ENCODE results near the gene RAP1A.
"Not testable (repeated sequence)": the region's sequence is repeated elsewhere in the genome, so short reads cannot be mapped to it uniquely, and the experiment has no call there.

Gene RAP1A

GRCh38 chr1:111598544-111598943 lies 21.0 kb upstream of the RAP1A start:
- no peak for DNase-seq (ENCODE audit: low spot score)

- DNase-seq (ENCODE audit: low spot score) = no peak
These were observed 19.6 kb upstream of the RAP1A start for GRCh38 chr1:111599781-111600693.

- DNase-seq (ENCODE audit: low spot score) = no peak
These were observed 18.7 kb upstream of the RAP1A start for GRCh38 chr1:111600886-111601386.

- DNase-seq (ENCODE audit: low spot score) = no peak
These were observed 17.3 kb upstream of the RAP1A start for GRCh38 chr1:111602302-111602701.

- no peak for DNase-seq (ENCODE audit: low spot score)
These were observed 16.6 kb upstream of the RAP1A start for GRCh38 chr1:111602974-111603373.

- no peak for DNase-seq (ENCODE audit: low spot score)
These were observed 15.6 kb upstream of the RAP1A start for GRCh38 chr1:111603979-111604378.

GRCh38 chr1:111604931-111605330 lies 14.7 kb upstream of the RAP1A start:
- DNase-seq (ENCODE audit: low spot score) = peak; percentile 49

GRCh38 chr1:111605576-111605975 lies 14.0 kb upstream of the RAP1A start:
- DNase-seq (ENCODE audit: low spot score) = peak; percentile 47

- DNase-seq (ENCODE audit: low spot score) = not testable (repeated sequence)
These were observed 13.0 kb upstream of the RAP1A start for GRCh38 chr1:111606457-111607215.

- not testable (repeated sequence) for DNase-seq (ENCODE audit: low spot score)
These were observed 11.1 kb upstream of the RAP1A start for GRCh38 chr1:111608528-111608927.

- no peak for DNase-seq (ENCODE audit: low spot score)
These were observed 7.6 kb upstream of the RAP1A start for GRCh38 chr1:111611986-111612385.

GRCh38 chr1:111615870-111616715 lies 3.5 kb upstream of the RAP1A start:
- no peak for DNase-seq (ENCODE audit: low spot score)

GRCh38 chr1:111618081-111618480 lies 1.5 kb upstream of the RAP1A start:
- DNase-seq (ENCODE audit: low spot score) = no peak

GRCh38 chr1:111618961-111619634 lies 491 bp upstream of the RAP1A start:
- no peak for DNase-seq (ENCODE audit: low spot score)

- DNase-seq (ENCODE audit: low spot score) = peak; percentile 46
These were observed 917 bp downstream of the RAP1A start for GRCh38 chr1:111620441-111620971.

GRCh38 chr1:111621050-111621449 lies 1.5 kb downstream of the RAP1A start:
- DNase-seq (ENCODE audit: low spot score) = peak; percentile 19

GRCh38 chr1:111622166-111622565 lies 2.6 kb downstream of the RAP1A start:
- DNase-seq (ENCODE audit: low spot score) = no peak

GRCh38 chr1:111624382-111624781 lies 4.8 kb downstream of the RAP1A start:
- no peak for DNase-seq (ENCODE audit: low spot score)

GRCh38 chr1:111625276-111625675 lies 5.7 kb downstream of the RAP1A start:
- DNase-seq (ENCODE audit: low spot score) = no peak

GRCh38 chr1:111628153-111628552 lies 8.6 kb downstream of the RAP1A start:
- DNase-seq (ENCODE audit: low spot score) = no peak

Data from AG08396 (cell line).